Testis (tissue), 3 donors: ENCODE results near the gene GRK3. TPM values are rescaled to one million over a fixed set of nuclear protein-coding genes. Genes with fewer than 3 reads are reported as not detected.

Source experiments
- DNase-seq: peaks from one replicate; pipeline ENCODE4 v3.0.0-alpha.2; 2019
- H3K27ac ChIP-seq, 2 donors: fragments of 200-600 bp; sonication (generic); one replicate each; pipeline ENCODE4 v1.5.1; 2019
- H3K27me3 ChIP-seq: fragments of 200-600 bp; sonication (generic); one replicate; pipeline ENCODE4 v1.5.1; 2019
- H3K36me3 ChIP-seq: fragments of 200-600 bp; sonication (generic); one replicate; pipeline ENCODE4 v1.5.1; 2017; ENCODE audit warnings: low read depth; ENCODE audit errors: missing control alignments
- H3K4me1 ChIP-seq: fragments of 200-600 bp; sonication (generic); one replicate; pipeline ENCODE4 v1.5.1; 2019
- H3K4me3 ChIP-seq, 2 donors: fragments of 200-600 bp; sonication (generic); one replicate each; pipeline ENCODE4 v1.5.1; 2017 to 2019
- H3K9me3 ChIP-seq: fragments of 200-600 bp; sonication (generic); one replicate; pipeline ENCODE4 v1.5.1; 2017
- CTCF ChIP-seq, 3 experiments: fragments of 450-650 bp in 2 of 3; fragments of 200-600 bp in 1 of 3; sonication (generic) in 1 of 3; IDR thresholded peaks; one replicate each; pipeline ENCODE4 v1.5.1; 2016 to 2019; ENCODE audit warnings: antibody characterized with exemption in 3 of 3, mild to moderate bottlenecking in 2 of 3, moderate library complexity in 1 of 3
- POLR2A ChIP-seq: fragments of 450-650 bp; IDR thresholded peaks from one replicate; pipeline ENCODE4 v1.6.1; 2017; ENCODE audit warnings: antibody characterized with exemption, mild to moderate bottlenecking, moderate library complexity
- WGBS, 2 donors: methylation state at CpG; one replicate each; pipeline ENCODE4 v1.1.5; 2018; 5-methylcytosine and 5-hydroxymethylcytosine counted together
- intact Hi-C: fragments of 100-400 bp; cut with DNase I; formaldehyde crosslinking; loops from one replicate; pipeline ENCODE4 v1.15.1; 2023; ENCODE audit warnings: low total_unique reads
- polyA plus RNA-seq: library from polyadenylated mRNA; stranded (reverse); fragments of 350-450 nt; fragmentation: Illumina TruSeq; extraction: RNeasy Lipid Tissue Mini Kit (QIAGEN cat#74804); gene quantifications from one replicate; pipeline ENCODE4 v1.2.3, GENCODE V29; 2014; ENCODE audit warnings: low read depth, low replicate concordance; ENCODE audit not compliant: insufficient read depth
- total RNA-seq, 2 donors: library from RNA; depleted of rRNA; stranded (reverse); fragments of >200 nt; gene quantifications; one replicate each; pipeline ENCODE4 v1.2.3, GENCODE V29; 2016

The GRK3 gene
- total and polyA plus RNA-seq, 3 donors from 2014 or later: 10.9 to 46.0 (median 12.8) TPM

- WGBS, 2 donors: 86 to 87% methylated on average over 3 of the region's 3 CpGs
- Histone ChIP-seq H3K4me1 (no peaks in the 10 kb centered on the region), H3K9me3 (no peaks in the 10 kb centered on the region), H3K36me3 (no peaks in the 10 kb centered on the region), H3K4me3 (no peak overlapping the region), H3K27ac (no peak overlapping the region), H3K27me3 (no peaks in the 10 kb centered on the region)
- DNase-seq: no peak
- TF ChIP-seq CTCF (IDR thresholded peaks at IDR 0.05) (no peak), POLR2A (no peak)
- intact Hi-C loops: no loop called here
Measured at GRCh38 chr22:25682109-25682508, 117.6 kb downstream of the GRK3 start.

- intact Hi-C loops: no loop called here
- WGBS, 2 donors: 98 to 100% methylated on average over 5 of the region's 5 CpGs
- TF ChIP-seq CTCF (IDR thresholded peaks at IDR 0.05): no peak
- TF ChIP-seq POLR2A: no peak
Measured at GRCh38 chr22:25688627-25689026, 124.2 kb downstream of the GRK3 start.

GRCh38 chr22:25689631-25690030 lies 125.2 kb downstream of the GRK3 start:
- intact Hi-C loops: no loop called here
- WGBS, 2 donors: 95 to 98% methylated on average over 2 of the region's 2 CpGs
- no peak overlapping the region for H3K4me3 ChIP-seq
- no peaks in the 10 kb centered on the region for H3K27me3 ChIP-seq
- H3K9me3 ChIP-seq: no peaks in the 10 kb centered on the region
- H3K4me1 ChIP-seq: no peaks in the 10 kb centered on the region
- no peak for TF ChIP-seq POLR2A
- no peaks in the 10 kb centered on the region for H3K36me3 ChIP-seq
- no peak overlapping the region for H3K27ac ChIP-seq
- DNase-seq: no peak

More at GRCh38 chr22:25688627-25689026, 124.2 kb downstream of the GRK3 start:
- H3K27me3 ChIP-seq: no peaks in the 10 kb centered on the region
- no peak overlapping the region for H3K27ac ChIP-seq
- no peak for DNase-seq
- no peaks in the 10 kb centered on the region for H3K36me3 ChIP-seq
- H3K4me1 ChIP-seq: no peaks in the 10 kb centered on the region
- no peak overlapping the region for H3K4me3 ChIP-seq
- no peaks in the 10 kb centered on the region for H3K9me3 ChIP-seq

- Histone ChIP-seq H3K9me3 (no peaks in the 10 kb centered on the region), H3K4me1 (no peaks in the 10 kb centered on the region), H3K4me3 (no peak overlapping the region), H3K36me3 (no peaks in the 10 kb centered on the region), H3K27me3 (no peaks in the 10 kb centered on the region), H3K27ac (no peak overlapping the region)
- WGBS, 2 donors: 62 to 66% methylated on average over 5 of the region's 5 CpGs
- no peak for DNase-seq
- TF ChIP-seq CTCF (IDR thresholded peaks at IDR 0.05) (no peak), POLR2A (no peak)
- intact Hi-C loops: no loop called here
Measured at GRCh38 chr22:25690798-25691197, 126.3 kb downstream of the GRK3 start.

- 92 to 93% methylated on average over 15 of the region's 15 CpGs for WGBS, 2 donors
- no peaks in the 10 kb centered on the region for H3K36me3 ChIP-seq
Measured at GRCh38 chr22:25692397-25693267, 128.2 kb downstream of the GRK3 start.

More at GRCh38 chr22:25692397-25693267, 128.2 kb downstream of the GRK3 start:
- no peaks in the 10 kb centered on the region for H3K9me3 ChIP-seq
- no peak overlapping the region for H3K4me3 ChIP-seq
- no peak overlapping the region for H3K27ac ChIP-seq
- DNase-seq: no peak
- intact Hi-C loops: no loop called here
- no peaks in the 10 kb centered on the region for H3K27me3 ChIP-seq
- no peaks in the 10 kb centered on the region for H3K4me1 ChIP-seq
- TF ChIP-seq CTCF (IDR thresholded peaks at IDR 0.05) (no peak), POLR2A (no peak)
